ENCODE results near the gene SPTBN4.
"Not testable (repeated sequence)": the region's sequence is repeated elsewhere in the genome, so short reads cannot be mapped to it uniquely, and the experiment has no call there.

Gene SPTBN4

GRCh38 chr19:40590464-40591265, 123.9 kb downstream of the SPTBN4 start:
- DNase-seq = no peak

DNA sequence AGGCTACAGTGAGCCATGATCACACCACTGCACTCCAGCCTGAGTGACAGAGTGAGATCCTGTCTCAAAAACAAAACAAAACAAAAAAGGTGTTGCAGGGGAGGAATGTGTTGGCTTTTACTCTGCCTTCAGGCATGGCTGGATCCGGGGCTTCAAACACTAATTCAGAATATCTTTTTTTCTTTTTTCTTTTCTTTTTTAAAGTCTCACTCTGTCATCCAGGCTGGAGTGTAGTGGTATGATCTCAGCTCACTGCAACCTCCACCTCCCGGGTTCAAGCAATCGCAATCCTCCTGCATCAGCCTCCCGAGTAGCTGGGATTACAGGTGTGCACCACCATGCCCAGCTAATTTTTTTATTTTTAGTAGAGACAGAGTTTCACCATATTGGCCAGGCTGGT, 124.9 kb downstream of the SPTBN4 start:
- DNase-seq = not testable (repeated sequence)

GRCh38 chr19:40592170-40592569, 125.4 kb downstream of the SPTBN4 start:
- DNase-seq = peak; percentile 25 to 28

GRCh38 chr19:40594255-40594654, 127.5 kb downstream of the SPTBN4 start:
- no peak for DNase-seq

- no peak for DNase-seq
These were observed 127.9 kb downstream of the SPTBN4 start for GRCh38 chr19:40594657-40595091.

GRCh38 chr19:40596608-40597328, 130.0 kb downstream of the SPTBN4 start:
- DNase-seq = no peak

DNA sequence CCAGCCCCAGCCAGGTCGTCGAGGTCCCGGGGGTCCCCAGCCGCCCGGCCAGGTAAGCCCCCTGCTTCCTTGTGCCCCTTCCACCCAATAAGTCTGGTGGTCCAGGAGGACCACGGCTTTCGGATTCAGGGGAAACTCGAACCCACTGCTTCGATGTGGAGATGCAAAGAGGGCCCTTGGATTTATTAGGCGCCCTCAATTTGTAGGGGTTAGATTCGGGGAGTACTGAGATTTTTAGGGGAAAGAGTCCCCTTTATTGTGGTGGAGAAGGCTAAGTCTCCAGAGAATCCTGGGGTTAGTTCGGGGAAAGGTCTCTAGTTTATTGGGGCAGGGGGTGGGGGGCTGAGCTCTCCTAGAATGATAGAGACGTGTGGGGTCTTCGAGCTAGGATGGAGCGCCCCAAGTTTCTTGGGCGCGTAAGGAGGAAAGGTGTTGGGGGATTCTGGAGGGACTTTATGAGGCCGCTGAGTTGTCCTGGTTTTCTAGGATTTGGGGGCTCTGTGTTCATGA, 130.6 kb downstream of the SPTBN4 start:
- no peak for DNase-seq

GRCh38 chr19:40598121-40598917, 131.5 kb downstream of the SPTBN4 start:
- peak; percentile 72 to 77 for DNase-seq

- no peak for DNase-seq
These were observed 132.1 kb downstream of the SPTBN4 start for GRCh38 chr19:40598918-40599307.

DNA sequence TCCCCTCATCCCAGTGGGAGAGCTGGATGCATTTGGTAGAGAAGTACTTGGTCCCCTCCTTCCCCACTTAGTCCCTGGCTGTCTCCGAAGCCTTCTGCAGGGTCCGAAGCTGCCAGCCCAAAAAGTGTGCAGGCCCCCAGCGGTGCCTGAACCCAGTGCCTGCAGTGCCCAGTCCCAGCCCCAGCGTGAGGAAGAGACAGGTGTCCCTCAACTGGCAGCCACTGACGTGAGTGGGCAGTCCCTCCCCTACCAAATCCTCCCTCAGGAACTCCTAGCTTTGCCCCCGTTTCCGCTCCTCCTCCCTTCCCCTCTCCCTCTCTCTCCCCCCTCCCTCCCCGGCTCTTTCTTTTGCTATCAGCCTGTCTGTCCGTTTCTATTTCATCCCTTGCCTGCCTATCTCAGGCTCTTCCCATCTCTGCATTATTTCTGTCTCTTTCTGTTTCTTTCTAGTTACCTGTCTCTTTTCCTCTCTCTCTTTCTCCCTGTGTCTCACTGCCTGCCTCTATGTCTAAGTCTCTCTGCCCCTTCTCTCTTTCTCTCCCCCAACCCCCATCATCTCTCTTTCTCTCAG, 132.6 kb downstream of the SPTBN4 start:
- DNase-seq = peak in 1 of 2 experiments; percentile 9

DNA sequence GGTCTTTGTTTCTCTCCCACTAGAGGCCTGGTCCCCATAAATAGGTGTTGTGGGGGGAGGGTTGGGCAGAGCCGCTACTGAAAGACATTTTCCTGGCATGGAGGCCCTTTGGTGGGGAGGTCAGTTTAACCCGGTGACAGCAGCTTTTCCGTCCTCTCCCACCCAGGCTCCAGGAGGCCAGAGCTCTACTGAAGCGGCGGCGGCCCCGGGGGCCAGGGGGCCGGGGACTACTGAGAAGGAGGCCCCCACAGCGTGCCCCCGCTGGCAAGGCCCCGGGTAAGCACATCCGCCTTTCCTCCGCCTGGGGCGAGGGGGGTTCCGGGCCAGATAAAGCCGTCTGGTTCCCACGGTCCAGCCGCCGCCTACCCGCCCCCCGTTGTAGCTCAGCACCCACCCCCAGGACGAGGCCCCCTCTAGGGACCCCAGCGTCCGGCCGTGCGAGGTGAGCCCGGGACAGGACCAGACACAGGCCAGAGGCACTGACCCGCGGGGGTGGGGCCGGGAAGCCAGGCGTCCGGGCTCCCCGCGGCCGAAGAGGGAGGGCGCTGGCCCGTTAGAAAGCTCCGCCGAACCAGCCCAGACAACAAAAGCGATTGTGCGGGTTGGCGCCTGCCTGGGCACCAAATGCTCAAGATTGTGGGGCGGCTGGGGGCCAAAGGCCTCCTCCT, 133.2 kb downstream of the SPTBN4 start:
- no peak for DNase-seq

DNA sequence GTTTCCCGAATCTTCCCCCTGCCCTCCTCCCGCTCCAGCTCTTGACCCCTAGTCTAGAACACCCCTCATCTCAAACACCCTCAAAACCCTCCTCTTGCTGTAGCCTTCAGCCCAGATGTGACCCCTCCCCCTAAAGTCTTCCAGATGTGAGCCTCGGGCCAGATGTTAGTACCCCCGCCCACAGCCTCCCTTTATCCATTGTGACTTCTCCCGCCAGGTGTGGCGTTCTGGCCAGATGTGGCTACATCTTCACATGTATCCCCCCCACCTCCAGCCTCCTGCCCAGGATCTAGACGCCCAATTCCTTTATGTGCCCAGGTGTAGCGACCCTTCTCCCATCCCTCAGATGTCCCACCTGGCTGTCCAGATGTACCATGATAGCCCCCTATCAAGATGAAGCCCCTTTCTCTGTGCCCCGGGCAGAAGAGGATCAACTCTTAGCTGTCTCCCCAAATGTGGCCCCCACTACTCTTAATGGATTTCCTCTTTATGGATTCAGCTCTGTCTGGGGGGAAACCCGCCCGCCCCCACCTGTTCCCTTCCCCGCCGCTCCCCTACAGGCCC, 133.9 kb downstream of the SPTBN4 start:
- DNase-seq = peak in 1 of 2 experiments; percentile 10

- DNase-seq = no peak
These were observed 134.6 kb downstream of the SPTBN4 start, which contains the start of gene LTBP4 for GRCh38 chr19:40601134-40601974. Gene LTBP4 (plus strand): TSS chr19:40601369. CDS start chr19:40601388, 19 bp downstream.

DNA sequence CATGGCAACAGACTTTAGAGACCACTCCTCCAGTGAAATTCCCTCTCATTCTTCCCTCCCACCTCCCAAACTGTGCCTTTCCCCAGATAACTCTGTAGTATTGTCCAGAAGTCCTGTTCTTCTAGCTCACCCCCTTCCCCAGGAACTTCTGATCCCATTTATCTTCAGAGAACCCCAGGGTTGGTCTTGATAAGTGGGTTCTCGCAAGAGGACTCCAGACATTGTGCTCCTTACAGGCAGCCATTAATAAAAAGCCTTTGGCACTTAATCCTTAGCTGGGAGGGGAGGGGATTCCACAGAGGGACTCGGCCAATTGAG, 136.2 kb downstream of the SPTBN4 start:
- no peak for DNase-seq

DNA sequence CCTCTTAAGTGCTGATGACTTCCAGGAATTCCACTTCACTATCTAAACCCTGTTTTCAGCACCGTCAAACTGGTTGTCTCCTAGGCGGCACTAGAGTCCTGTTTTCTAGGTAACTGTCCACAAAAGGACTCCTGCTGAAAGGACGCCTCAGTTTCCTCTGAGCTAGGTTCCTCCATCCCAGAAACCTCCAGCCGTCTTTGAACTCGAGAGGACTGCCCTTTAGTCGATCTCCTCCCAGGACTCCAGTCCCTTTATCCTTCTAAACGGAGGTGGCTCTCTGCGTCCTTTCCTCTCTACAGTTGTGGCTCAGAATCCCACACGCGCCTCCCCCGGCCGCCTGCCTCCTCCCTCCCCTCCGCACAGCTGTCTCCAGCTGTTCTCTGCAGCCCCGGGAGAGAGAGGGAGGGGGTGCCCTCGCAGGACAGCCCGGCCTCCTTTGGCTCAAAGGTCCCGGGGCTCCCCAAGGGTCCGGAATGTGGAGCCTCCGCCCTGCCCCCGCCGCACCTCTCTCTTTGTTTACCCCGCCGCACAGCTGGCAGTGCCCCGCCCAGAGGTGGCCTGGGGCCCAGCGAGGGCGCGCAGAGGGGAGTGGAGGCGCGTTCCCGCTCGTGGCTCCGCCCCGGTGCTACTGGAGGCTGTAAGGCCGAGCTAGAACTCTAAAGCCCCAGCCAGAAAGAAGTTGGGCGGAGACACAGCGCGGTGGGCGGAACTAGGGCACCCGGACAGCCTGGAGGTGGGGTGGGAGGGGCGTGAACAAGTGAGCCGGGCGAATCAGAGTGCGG, 136.8 kb downstream of the SPTBN4 start:
- DNase-seq = peak; percentile 80 to 98

DNA sequence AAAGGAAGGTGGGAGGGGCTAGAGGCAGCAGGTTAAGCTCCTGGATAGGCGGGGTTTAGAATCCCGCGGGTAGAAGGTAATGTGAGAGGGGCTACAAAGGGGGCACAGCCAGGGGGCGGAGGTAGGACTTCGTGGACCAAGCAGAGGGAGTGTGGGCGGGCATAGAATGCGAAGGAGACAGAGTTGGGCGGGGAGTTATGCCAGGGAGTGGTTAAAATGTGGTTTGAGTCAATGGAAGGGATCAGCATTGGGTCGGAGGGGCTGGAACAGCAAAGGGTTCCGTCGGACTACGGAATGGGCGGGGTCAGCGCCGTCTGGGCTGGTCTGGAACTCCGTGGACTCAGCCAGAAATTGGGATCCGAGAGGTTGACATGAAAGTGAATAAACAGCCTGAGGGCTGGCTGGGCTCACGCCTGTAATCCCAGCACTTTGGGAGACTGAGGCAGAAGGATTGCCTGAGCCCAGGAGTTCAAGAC, 137.4 kb downstream of the SPTBN4 start:
- peak in 1 of 2 experiments; percentile 98 for DNase-seq

DNA sequence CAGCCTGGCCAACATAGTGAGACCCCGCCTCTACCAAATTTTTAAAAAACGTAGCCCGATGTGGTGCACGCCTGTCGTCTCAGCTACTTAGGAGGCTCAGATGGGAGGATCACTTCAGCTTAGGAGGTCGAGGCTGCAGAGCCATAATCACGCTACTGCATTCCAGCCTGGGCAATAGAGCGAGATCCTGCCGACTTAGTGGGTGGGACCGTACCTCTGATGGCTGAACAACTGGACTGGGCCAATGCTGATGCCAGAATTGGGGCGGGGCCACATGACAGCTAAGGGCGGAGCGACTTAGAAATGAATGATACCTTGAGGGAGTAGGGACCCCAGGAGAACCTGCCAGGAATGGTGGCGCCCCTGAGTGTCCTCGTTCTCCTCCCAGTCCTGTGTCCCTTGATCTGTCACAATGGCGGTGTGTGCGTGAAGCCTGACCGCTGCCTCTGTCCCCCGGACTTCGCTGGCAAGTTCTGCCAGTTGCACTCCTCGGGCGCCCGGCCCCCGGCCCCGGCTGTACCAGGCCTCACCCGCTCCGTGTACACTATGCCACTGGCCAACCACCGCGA, 137.9 kb downstream of the SPTBN4 start:
- no peak for DNase-seq

DNA sequence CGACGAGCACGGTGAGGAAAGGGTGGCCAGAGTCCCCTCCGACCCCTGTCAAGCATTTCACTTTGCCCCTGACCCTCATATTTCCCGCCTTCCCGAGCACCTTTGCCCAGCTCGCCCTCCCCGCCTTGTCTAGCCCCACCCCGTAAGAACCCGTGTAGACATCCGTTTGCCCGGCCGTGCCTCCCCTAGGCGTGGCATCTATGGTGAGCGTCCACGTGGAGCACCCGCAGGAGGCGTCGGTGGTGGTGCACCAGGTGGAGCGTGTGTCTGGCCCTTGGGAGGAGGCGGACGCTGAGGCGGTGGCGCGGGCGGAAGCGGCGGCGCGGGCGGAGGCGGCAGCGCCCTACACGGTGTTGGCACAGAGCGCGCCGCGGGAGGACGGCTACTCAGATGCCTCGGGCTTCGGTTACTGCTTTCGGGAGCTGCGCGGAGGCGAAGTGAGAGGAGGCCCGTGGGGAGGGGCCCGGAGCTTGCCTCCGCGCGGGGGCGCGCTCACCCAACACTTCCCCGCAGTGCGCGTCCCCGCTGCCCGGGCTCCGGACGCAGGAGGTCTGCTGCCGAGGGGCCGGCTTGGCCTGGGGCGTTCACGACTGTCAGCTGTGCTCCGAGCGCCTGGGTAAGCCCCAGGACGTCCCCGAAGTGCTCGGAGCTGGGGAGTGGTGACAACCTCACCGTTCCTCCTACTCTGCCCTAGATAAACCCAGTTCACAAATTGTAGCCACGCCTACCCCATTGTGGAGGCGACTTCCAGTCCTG, 138.6 kb downstream of the SPTBN4 start:
- DNase-seq = peak; percentile 61 to 72

Data from Kasumi-1 (cell line).